A549 (cell line): Measurements from ENCODE around the gene FBXW9. TPM values are rescaled to one million over a fixed set of nuclear protein-coding genes. Genes with fewer than 3 reads are reported as not detected.

Experiments
- ATAC-seq, 2 experiments: fragments of 200-7000 bp in 1 of 2; fragments of >200 bp in 1 of 2; cut with Nextera tagmentation in 1 of 2; cut with Tn5 transposase in 1 of 2; 3 replicates each; pipeline versions ENCODE4 v1.8.0 to v1.9.1; 2018 to 2020; ENCODE audit warnings: mild to moderate bottlenecking in 1 of 2, moderate library complexity in 1 of 2
- CTCF ChIA-PET: fragments of 300-600 bp; sonication (Branson Sonifier 250); formaldehyde crosslinking; extraction: SDS; loops from one replicate; lab custom pipeline; 2021; ENCODE audit warnings: antibody characterized with exemption, inconsistent platforms; lab: Yijun Ruan, JAX
- POLR2A ChIA-PET: fragments of 350-600 bp; formaldehyde crosslinking; extraction: SDS; loops from one replicate; lab custom pipeline; 2021; ENCODE audit warnings: antibody characterized with exemption, inconsistent platforms; lab: Yijun Ruan, JAX
- DNase-seq, 2 experiments: peaks; one replicate each; pipeline versions ENCODE4 v3.0.0 to v3.0.0-alpha.2; 2011 to 2016; ENCODE audit warnings: low read depth in 1 of 2, low spot score in 1 of 2
- FAIRE-seq: peaks from 2 replicates; lab custom pipeline; 2011; peaks lifted over from hg19 to GRCh38; lab: Jason Lieb, UNC
- H3K27ac ChIP-seq, 2 experiments: fragments of >200 bp; sonication (Bioruptor Twin); formaldehyde crosslinking; 3 replicates each; pipeline ENCODE4 v1.5.1; 2016 to 2017
- H3K4me1 ChIP-seq: fragments of >200 bp; sonication (Bioruptor Twin); formaldehyde crosslinking; 3 replicates; pipeline ENCODE4 v1.6.1; 2016
- H3K4me2 ChIP-seq: fragments of >200 bp; sonication (Bioruptor Twin); formaldehyde crosslinking; 3 replicates; pipeline ENCODE4 v1.6.1; 2016
- H3K4me3 ChIP-seq: fragments of >200 bp; sonication (Bioruptor Twin); formaldehyde crosslinking; 3 replicates; pipeline ENCODE4 v1.5.1; 2016
- H3K9me3 ChIP-seq: fragments of >200 bp; sonication (Bioruptor Twin); formaldehyde crosslinking; 3 replicates; pipeline ENCODE4 v1.6.1; 2016
- BHLHE40 ChIP-seq: IDR thresholded peaks from 2 replicates; pipeline ENCODE4 v1.6.1; 2012; ENCODE audit warnings: low read depth, low read length, inconsistent platforms
- CBX2 ChIP-seq: fragments of 200-600 bp; sonication (generic); IDR thresholded peaks from 2 replicates; pipeline ENCODE4 v1.6.1; 2016; ENCODE audit warnings: low read depth, mild to moderate bottlenecking, borderline replicate concordance
- CBX8 ChIP-seq: fragments of 200-600 bp; sonication (generic); IDR thresholded peaks from 2 replicates; pipeline ENCODE4 v1.6.1; 2016
- CHD4 ChIP-seq: fragments of 200-600 bp; sonication (generic); IDR thresholded peaks from 2 replicates; pipeline ENCODE4 v1.6.1; 2016; ENCODE audit warnings: antibody characterized with exemption, mild to moderate bottlenecking, borderline replicate concordance
- CTCF ChIP-seq: fragments of >200 bp; sonication (Bioruptor Twin); formaldehyde crosslinking; IDR thresholded peaks from 3 replicates; pipeline ENCODE4 v1.5.1; 2016
- FOXS1 ChIP-seq: fragments of 250-450 bp; sonication (Bioruptor Pico); IDR thresholded peaks from 2 replicates; pipeline ENCODE4 v1.5.0; 2020; ENCODE audit warnings: mild to moderate bottlenecking, moderate library complexity
- HDAC2 ChIP-seq: fragments of 200-600 bp; sonication (generic); IDR thresholded peaks from 2 replicates; pipeline ENCODE4 v1.6.1; 2016
- HOXA7 ChIP-seq: fragments of 250-450 bp; sonication (Bioruptor Pico); IDR thresholded peaks from 2 replicates; pipeline ENCODE4 v1.5.0; 2020; ENCODE audit warnings: mild to moderate bottlenecking, moderate library complexity
- HOXB13 ChIP-seq: fragments of 250-450 bp; sonication (Bioruptor Pico); IDR thresholded peaks from 2 replicates; pipeline ENCODE4 v1.5.0; 2020; ENCODE audit warnings: low read depth, mild to moderate bottlenecking, moderate library complexity
- JUN ChIP-seq, 2 experiments: fragments of >200 bp; sonication (Bioruptor Twin); formaldehyde crosslinking; IDR thresholded peaks; 2 replicates in 1 of 2; 3 replicates in 1 of 2; pipeline ENCODE4 v1.6.1; 2016 to 2017
- KDM1A ChIP-seq: fragments of 200-600 bp; sonication (generic); IDR thresholded peaks from 2 replicates; pipeline ENCODE4 v1.6.1; 2016; ENCODE audit warnings: low read depth, mild to moderate bottlenecking
- MAFK ChIP-seq: fragments of 450-650 bp; IDR thresholded peaks from 2 replicates; pipeline ENCODE4 v1.6.1; 2014; ENCODE audit not compliant: partially characterized antibody
- MAX ChIP-seq: IDR thresholded peaks from 2 replicates; pipeline ENCODE4 v1.6.1; 2012
- MAZ ChIP-seq: fragments of 150-350 bp; IDR thresholded peaks from 2 replicates; pipeline ENCODE4 v1.6.1; 2014; ENCODE audit warnings: antibody characterized with exemption, low read depth, low read length, borderline replicate concordance
- NFE2L2 ChIP-seq: fragments of 150-350 bp; conservative IDR thresholded peaks from 2 replicates; pipeline ENCODE4 v1.6.1; 2014; ENCODE audit warnings: low read length
- PBX3 ChIP-seq: IDR thresholded peaks from 2 replicates; pipeline ENCODE4 v1.6.1; 2012
- POLR2A ChIP-seq: IDR thresholded peaks from 2 replicates; pipeline ENCODE4 v1.6.1; 2012; ENCODE audit warnings: mild to moderate bottlenecking, low read length
- RAD21 ChIP-seq, 2 experiments: fragments of >200 bp in 1 of 2; sonication (Bioruptor Twin) in 1 of 2; formaldehyde crosslinking in 1 of 2; IDR thresholded peaks in 1 of 2; conservative IDR thresholded peaks in 1 of 2; 2 replicates in 1 of 2; 3 replicates in 1 of 2; pipeline ENCODE4 v1.6.1; 2012 to 2018; ENCODE audit warnings: inconsistent platforms in 1 of 2
- RCOR1 ChIP-seq: fragments of 150-350 bp; IDR thresholded peaks from 2 replicates; pipeline ENCODE4 v1.6.1; 2014; ENCODE audit warnings: antibody characterized with exemption, low read length, low read depth
- REST ChIP-seq: fragments of 200-600 bp; sonication (generic); IDR thresholded peaks from 2 replicates; pipeline ENCODE4 v1.6.1; 2016; ENCODE audit warnings: antibody characterized with exemption, mild to moderate bottlenecking, moderate library complexity
- RNF2 ChIP-seq: fragments of 200-600 bp; sonication (generic); IDR thresholded peaks from 2 replicates; pipeline ENCODE4 v1.6.1; 2016; ENCODE audit warnings: low read depth, mild to moderate bottlenecking, antibody characterized with exemption, moderate library complexity, borderline replicate concordance
- SMC3 ChIP-seq: fragments of >200 bp; sonication (Bioruptor Twin); formaldehyde crosslinking; IDR thresholded peaks from 3 replicates; pipeline ENCODE4 v1.6.1; 2018; ENCODE audit warnings: inconsistent platforms
- TFCP2L1 ChIP-seq: fragments of 250-450 bp; sonication (Bioruptor Pico); IDR thresholded peaks from 2 replicates; pipeline ENCODE4 v1.5.0; 2021; ENCODE audit warnings: mild to moderate bottlenecking
- ZFP36 ChIP-seq: fragments of 450-650 bp; IDR thresholded peaks from 2 replicates; pipeline ENCODE4 v1.6.1; 2014; ENCODE audit warnings: borderline replicate concordance; ENCODE audit not compliant: partially characterized antibody
- ZNF302 ChIP-seq: fragments of 250-450 bp; sonication (Bioruptor Pico); IDR thresholded peaks from 2 replicates; pipeline ENCODE4 v1.9.0; 2021; ENCODE audit warnings: inconsistent platforms, mild to moderate bottlenecking, moderate library complexity
- WGBS: methylation state at CpG from one replicate; pipeline ENCODE4 v1.1.6; 2017; ENCODE audit errors: missing lambda C conversion rate; 5-methylcytosine and 5-hydroxymethylcytosine counted together
- polyA plus RNA-seq, 4 experiments: library from polyadenylated mRNA; depleted of rRNA in 3 of 4; stranded (reverse); fragments of >200 nt; fragmentation: RNase III in 1 of 4; extraction: RNeasy Plus Mini Kit Qiagen cat#74134 plus additional on column Dnase treatment in 1 of 4; gene quantifications; 2 replicates in 3 of 4; 3 replicates in 1 of 4; pipeline ENCODE4 v1.2.3, GENCODE V29; 2011 to 2017

FBXW9 gene
- polyA plus RNA-seq, 2 of the 4 experiments (the other 2 are of a cell fraction): 5.7 to 8.0 TPM

- no peaks in the 10 kb centered on the region for H3K9me3 ChIP-seq
- no peak for ATAC-seq
- no peak for DNase-seq
- no peak for FAIRE-seq
- 93% methylated on average over 11 of the region's 12 CpGs for WGBS
- no peak for TF ChIP-seq ZNF302 (CRISPR knock-in tag)
- no peak for TF ChIP-seq MAZ
- no peak for TF ChIP-seq NFE2L2
- no peak for TF ChIP-seq RNF2
- no peak for TF ChIP-seq HOXA7 (CRISPR knock-in tag)
- no peak for TF ChIP-seq HOXB13
- TF ChIP-seq CHD4: no peak
- no peak for TF ChIP-seq ZFP36
- TF ChIP-seq RCOR1: no peak
- no peak for TF ChIP-seq REST
- TF ChIP-seq POLR2A: no peak
- TF ChIP-seq MAFK: no peak
- TF ChIP-seq TFCP2L1: no peak
- TF ChIP-seq JUN (IDR thresholded peaks at IDR 0.05): no peak
- TF ChIP-seq FOXS1: no peak
- TF ChIP-seq BHLHE40: no peak
- H3K4me1 ChIP-seq: no peaks in the 10 kb centered on the region
- no peak overlapping the region for H3K4me2 ChIP-seq
- no peak overlapping the region for H3K4me3 ChIP-seq
- POLR2A ChIA-PET: no interaction called here
- CTCF ChIA-PET: interaction anchor here (0.7 to 1.5 kb wide), 10 partner anchors 9 to 177 kb away, joined by 3 to 7 read pairs (median 4); partner anchors contain the start of genes MAN2B1, TNPO2 and WDR83
- no peak overlapping the region for H3K27ac ChIP-seq
Observed at GRCh38 chr19:12676928-12677327, 19.5 kb downstream of the FBXW9 start.

GRCh38 chr19:12676384-12676792, 20.0 kb downstream of the FBXW9 start:
- peak; percentile 68 to 80 for DNase-seq
- H3K4me2 ChIP-seq: no peak overlapping the region
- no peak overlapping the region for H3K4me3 ChIP-seq
- TF ChIP-seq PBX3 (no peak), HDAC2 (no peak), SMC3 (peak; percentile 31; the same call in 2 of the 3 replicates), KDM1A (no peak), CBX8 (no peak), TFCP2L1 (no peak), RAD21 (conservative IDR thresholded peaks at IDR 0.05 in 1 of 2, IDR thresholded peaks at IDR 0.05 in 1 of 2) (peak in 1 of 2 experiments; percentile 27; a peak in 2 of 5 replicates), MAZ (no peak), MAX (no peak), CTCF (peak; percentile 54), CBX2 (no peak)
- 26% methylated on average over 3 of the region's 4 CpGs for WGBS
- peak; percentile 70 to 77 for ATAC-seq
- H3K27ac ChIP-seq: no peak overlapping the region
- no peak for FAIRE-seq
- POLR2A ChIA-PET: no interaction called here
- no peaks in the 10 kb centered on the region for H3K9me3 ChIP-seq
- CTCF ChIA-PET: interaction anchor here (0.7 to 1.5 kb wide), 11 partner anchors 8 to 178 kb away, joined by 3 to 7 read pairs (median 4); partner anchors contain the start of genes MAN2B1, TNPO2 and WDR83
- no peaks in the 10 kb centered on the region for H3K4me1 ChIP-seq
